GM19193 (cell line): ENCODE results near the gene ATP11A.

Experiments used
- POLR2A ChIP-seq: IDR thresholded peaks from 4 replicates; pipeline ENCODE4 v1.6.1; 2011; ENCODE audit not compliant: insufficient read depth, insufficient read length; ENCODE audit errors: extremely low read depth

Gene ATP11A

DNA sequence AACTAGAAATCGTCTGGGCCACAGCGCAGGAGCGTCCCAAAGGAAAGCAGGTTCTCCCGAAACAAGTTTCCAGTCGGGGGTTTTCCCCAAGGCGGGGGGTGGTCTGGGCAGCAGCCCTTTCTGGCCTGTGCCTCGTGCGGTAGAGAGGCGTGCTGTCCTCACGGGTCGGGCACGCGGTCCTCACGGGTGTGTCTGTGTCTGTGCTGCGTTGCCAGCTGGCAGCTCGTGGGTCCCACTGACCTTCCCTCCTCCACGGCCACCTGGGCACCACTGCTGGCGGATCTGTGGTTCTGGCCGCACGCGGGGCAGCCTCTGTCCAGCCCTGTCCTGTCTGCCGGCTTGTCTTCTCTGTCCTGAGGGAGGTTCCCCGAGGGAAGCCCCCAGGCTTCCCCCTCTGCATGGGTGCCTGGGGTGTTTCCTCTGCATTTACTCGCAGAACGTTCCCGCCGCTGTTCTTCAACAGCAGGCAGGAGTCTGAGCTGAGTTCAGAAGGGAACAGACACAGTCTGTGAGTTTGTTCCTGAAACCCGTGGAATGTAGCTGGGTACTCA is 181.0 kb downstream of the ATP11A start:
- TF ChIP-seq POLR2A = no peak

DNA sequence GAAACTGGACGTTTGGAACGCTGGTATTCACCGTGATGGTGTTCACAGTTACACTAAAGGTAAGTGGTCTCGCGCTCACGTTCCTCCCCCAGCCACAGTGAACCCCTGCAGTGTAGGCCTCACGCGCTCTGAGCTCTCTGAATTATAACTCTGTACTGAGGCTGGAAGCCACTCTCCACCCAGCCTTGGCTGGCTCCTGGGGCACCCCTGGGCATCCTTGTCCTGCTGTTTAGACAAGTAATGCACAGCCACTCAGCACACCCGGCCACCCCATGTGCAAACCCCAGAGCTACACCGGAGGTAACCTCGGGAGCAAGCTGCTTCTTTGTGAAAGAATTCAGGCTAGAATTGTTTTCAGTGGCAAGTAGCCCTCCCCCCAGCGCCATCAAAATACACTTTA is 181.9 kb downstream of the ATP11A start:
- no peak for TF ChIP-seq POLR2A

DNA sequence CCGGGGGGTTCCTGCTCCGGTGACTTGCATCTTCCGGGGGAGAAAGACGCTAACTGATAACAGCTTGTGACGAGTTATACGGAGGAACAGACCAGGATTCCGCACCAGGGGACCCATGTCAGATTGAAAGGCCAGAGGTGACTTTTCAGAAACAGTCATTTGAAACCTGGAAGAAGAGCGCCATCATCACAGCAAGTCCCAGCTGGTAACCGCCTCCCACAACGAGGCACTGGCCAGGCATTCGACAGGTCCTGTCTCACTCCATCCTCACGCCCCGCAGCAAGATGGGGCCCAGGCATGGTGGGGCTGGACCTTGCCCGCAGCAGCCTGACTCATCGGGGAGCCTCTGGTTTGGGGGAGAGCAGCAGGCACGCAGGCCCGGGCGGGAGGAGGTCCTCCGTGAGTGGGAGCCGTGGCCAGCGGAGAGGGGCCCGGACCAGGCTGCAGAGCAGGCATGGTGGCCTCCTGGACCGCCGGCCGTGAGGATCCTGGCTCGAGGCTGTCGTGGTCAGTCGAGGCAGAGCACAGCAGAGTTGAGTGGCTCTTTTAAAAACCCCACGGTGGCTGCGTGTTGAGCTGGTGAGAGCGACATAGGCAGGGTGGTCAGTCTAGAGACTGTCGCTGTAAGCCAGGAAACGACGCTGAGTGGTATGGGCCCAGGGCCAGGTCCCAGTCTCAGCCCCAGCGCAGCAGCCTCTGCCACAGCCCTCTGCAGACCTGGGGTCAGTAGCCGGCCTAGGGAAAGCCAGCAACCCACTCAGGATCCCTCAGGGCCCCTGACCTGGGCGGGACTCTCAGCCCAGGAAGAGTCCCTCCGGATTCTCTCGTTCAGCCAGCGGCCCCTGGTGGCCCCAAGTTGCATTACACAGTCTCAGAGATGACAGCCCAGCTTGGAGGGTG is 184.3 kb downstream of the ATP11A start:
- TF ChIP-seq POLR2A = no peak

- TF ChIP-seq POLR2A = no peak
Measured at GRCh38 chr13:112874751-112875300, 185.0 kb downstream of the ATP11A start.

DNA sequence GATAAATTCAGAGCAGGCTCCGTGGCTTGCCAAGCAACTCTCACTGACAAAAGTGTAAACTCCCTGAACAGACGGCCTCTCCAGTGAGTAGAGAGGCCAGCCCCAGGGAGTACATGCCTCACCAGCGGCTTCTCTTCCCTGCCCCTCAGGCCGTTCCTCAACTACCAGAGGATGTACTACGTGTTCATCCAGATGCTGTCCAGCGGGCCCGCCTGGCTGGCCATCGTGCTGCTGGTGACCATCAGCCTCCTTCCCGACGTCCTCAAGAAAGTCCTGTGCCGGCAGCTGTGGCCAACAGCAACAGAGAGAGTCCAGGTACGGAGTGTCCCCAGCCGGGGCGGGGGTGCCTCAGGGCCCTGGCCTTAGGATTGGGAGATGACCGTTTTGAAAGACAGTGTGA is 185.8 kb downstream of the ATP11A start:
- no peak for TF ChIP-seq POLR2A

GRCh38 chr13:112876305-112877000 is 186.6 kb downstream of the ATP11A start:
- no peak for TF ChIP-seq POLR2A

DNA sequence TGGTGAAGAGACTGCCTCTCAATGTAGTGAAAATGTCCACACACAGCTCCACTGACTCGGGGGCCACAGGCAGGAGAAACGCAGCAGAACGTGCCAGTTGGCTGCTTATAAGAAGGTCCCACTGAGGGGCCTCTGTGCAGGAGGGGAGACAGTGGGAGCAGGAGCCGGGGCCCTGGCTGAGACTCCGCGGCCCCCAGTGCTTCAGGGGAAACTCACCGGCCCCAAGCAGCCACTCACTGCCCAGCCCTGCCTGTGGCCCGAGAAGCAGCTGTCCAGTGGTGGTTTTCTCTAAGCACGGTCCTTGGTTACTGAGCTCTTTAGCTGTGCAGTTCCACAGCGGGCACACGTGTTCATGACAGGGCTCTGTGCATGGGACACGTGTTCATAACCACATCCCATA is 187.2 kb downstream of the ATP11A start:
- TF ChIP-seq POLR2A = no peak

DNA sequence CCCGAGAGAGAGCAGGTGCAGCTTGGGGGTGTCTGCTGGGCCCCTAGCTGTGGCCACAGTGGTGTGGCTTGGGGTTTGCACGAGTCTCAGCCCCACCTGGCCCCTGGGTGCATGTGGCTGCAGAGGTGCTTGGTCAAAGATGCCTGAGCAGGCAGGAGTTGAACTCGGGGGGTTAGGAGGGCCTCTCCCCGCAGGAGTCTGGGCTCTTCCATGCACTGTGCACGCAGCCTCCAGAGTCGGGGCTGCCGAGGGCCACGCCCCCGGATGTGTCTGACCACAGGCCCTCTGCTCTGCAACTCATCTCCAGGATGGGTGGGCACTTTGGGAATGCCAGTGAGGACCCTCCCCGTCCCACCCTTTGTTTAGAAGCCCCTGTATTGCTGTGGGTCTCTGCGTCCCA is 187.7 kb downstream of the ATP11A start:
- no peak for TF ChIP-seq POLR2A

DNA sequence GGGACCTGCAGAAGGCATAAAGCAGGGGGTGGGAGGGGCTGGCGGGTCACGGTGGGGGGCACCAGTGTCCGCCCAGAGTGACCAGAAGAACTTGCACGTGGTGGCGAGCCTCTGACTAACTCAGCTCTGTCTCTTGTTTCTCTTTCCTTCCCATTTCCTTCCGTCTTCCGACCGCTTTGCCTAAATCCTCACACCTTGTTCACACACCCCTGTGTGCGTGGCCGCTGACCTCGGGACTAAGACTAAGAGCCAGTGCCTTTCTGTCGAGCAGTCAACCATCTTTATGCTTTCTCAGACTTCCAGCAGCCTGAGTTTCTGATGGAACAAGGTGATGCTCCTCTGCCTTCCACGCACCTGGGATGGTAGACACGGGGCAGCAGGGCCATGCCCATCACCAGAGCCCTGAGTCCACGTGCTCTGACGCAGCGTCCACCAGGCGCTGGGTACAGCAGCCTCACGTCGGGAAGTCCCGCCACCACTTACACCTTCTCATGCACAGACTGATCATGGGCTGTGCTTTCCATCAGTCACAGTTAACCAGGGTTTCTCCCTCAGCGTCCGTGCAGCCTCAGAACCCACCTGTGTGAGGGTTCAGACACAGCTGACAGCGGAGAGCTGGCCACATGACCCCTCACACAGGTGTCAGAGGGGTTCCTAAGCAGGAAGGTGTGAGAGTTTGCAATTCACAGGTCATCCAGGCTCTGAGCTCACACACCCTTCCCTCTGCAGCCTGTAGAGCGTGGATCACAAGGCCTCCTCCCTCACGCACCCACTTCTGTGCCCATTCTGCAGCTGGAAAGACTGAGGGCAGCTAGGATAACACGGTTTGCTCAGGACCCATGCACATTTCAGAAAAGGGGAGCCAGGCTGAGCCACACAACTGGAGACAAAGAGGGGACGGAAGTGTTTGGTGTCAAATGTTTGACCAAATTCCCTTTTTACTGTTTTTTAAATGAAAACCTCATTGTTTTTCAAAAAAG is 188.4 kb downstream of the ATP11A start:
- TF ChIP-seq POLR2A = no peak

GRCh38 chr13:112879283-112879833 is 189.5 kb downstream of the ATP11A start:
- no peak for TF ChIP-seq POLR2A

DNA sequence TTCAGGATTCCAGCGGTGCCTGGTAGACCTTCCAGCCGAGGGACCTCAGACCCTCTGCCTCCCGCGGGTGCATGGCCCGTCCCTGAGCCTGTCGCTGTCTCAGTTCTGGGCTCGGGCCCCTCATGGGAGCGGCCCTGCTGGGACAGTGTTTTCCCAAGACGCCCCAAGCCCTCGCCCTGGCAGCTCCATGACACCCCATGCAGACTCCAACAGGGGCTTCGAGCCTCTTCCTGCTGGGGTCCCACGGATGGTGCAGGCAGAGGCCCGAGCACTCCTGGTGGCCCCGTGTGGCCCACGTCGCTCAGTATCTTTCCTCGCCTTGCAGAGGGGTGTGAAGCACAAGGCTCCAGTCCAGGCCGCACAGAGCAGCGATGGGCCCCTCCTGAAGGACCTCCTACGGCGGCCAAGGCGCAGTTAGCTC is 190.4 kb downstream of the ATP11A start:
- TF ChIP-seq POLR2A = no peak

GRCh38 chr13:112880976-112881540 is 191.2 kb downstream of the ATP11A start:
- TF ChIP-seq POLR2A = no peak

DNA sequence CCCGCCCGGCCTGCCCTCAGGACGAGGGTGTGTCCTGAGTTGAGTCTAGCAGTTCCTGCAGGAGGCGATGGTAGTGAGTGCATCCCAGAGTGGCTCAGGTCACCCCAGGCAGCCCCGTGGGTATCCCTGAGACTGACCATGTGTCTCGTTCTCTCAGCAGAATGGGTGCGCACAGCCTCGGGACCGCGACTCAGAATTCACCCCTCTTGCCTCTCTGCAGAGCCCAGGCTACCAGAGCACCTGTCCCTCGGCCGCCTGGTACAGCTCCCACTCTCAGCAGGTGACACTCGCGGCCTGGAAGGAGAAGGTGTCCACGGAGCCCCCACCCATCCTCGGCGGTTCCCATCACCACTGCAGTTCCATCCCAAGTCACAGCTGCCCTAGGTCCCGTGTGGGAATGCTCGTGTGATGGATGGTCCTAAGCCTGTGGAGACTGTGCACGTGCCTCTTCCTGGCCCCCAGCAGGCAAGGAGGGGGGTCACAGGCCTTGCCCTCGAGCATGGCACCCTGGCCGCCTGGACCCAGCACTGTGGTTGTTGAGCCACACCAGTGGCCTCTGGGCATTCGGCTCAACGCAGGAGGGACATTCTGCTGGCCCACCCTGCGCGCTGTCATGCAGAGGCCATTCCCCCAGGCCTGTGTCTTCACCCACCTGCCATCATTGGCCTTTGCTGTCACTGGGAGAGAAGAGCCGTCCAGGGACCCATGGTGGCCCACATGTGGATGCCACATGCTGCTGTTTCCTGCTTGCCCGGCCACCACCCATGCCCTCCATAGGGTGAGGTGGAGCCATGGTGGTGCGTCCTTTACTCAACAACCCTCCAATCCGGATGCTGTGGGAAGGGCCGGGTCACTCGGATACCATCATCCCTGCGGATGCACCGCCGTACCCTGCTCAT is 192.1 kb downstream of the ATP11A start:
- TF ChIP-seq POLR2A = no peak
